ENCODE results near the gene PF4V1.

PF4V1 gene

GRCh38 chr4:73902817-73903547, 49.9 kb downstream of the PF4V1 start:
- H3K27ac ChIP-seq (ENCODE audit: low read length), result no peak overlapping the region
- no peak overlapping the region for H3K9ac ChIP-seq (ENCODE audit: low read length)
- H3K27me3 ChIP-seq (replicated peaks; ENCODE audit: insufficient read depth, low read length), result no peaks in the 10 kb centered on the region
- H4K20me1 ChIP-seq (ENCODE audit: insufficient read depth, low read length), result no peaks in the 10 kb centered on the region
- no peaks in the 10 kb centered on the region for H3K79me2 ChIP-seq (ENCODE audit: low read length)
- no peaks in the 10 kb centered on the region for H3F3A ChIP-seq (ENCODE audit: insufficient read depth, low read length)
- DNase-seq, result no peak
- H3K4me2 ChIP-seq (ENCODE audit: low read depth, low read length), result no peak overlapping the region
- no peaks in the 10 kb centered on the region for H3K4me1 ChIP-seq (ENCODE audit: low read length)
- H2AFZ ChIP-seq (ENCODE audit: low read length), result no peak overlapping the region
- H3K36me3 ChIP-seq (replicated peaks; ENCODE audit: insufficient read depth, low read length), result no peaks in the 10 kb centered on the region
- H3K9me3 ChIP-seq (replicated peaks; ENCODE audit: insufficient read depth, low read length), result no peaks in the 10 kb centered on the region
- H3K9me2 ChIP-seq (replicated peaks; ENCODE audit: insufficient read depth, low read length), result no peaks in the 10 kb centered on the region
- TF ChIP-seq EZH2 (optimal IDR thresholded peaks at IDR 0.05; ENCODE audit: low read depth, low read length) (no peak), CTCF (IDR thresholded peaks at IDR 0.05; ENCODE audit: low read length) (no peak), EZH2phosphoT487 (IDR thresholded peaks at IDR 0.05; ENCODE audit: low read length) (no peak)
- no peak overlapping the region for H3K4me3 ChIP-seq (ENCODE audit: low read length)

Data from MM.1S (cell line).